WTC11 (cell line): ENCODE measurements around the gene PNMA8A. TPM values are rescaled to one million over a fixed set of nuclear protein-coding genes. Genes with fewer than 3 reads are reported as not detected.

Experiments used
- ATAC-seq: fragments of 200-7000 bp; cut with Tn5 transposase; 2 replicates; pipeline ENCODE4 v1.10.0; 2021; ENCODE audit warnings: mild to moderate bottlenecking, moderate library complexity
- CTCF ChIA-PET: fragments of 300-600 bp; sonication (Branson Sonifier 250); formaldehyde crosslinking; loops from one replicate; lab custom pipeline; 2021; ENCODE audit warnings: antibody characterized with exemption; lab: Charles Lee
- POLR2A ChIA-PET: fragments of 350-600 bp; sonication (Branson Sonifier 250); formaldehyde crosslinking; loops from one replicate; lab custom pipeline; 2021; ENCODE audit warnings: antibody characterized with exemption; lab: Charles Lee
- DNase-seq: peaks from one replicate; pipeline ENCODE4 v3.0.0; 2021; ENCODE audit warnings: low spot score
- H3K27ac Mint-ChIP-seq: 2 replicates; pipeline ENCODE4 v1.8.0; 2021; ENCODE audit warnings: mixed read lengths
- H3K27me3 Mint-ChIP-seq: 2 replicates; pipeline ENCODE4 v1.8.0; 2021; ENCODE audit warnings: low read depth, mild to moderate bottlenecking, moderate library complexity, mixed read lengths
- H3K36me3 Mint-ChIP-seq: 2 replicates; pipeline ENCODE4 v1.8.0; 2021; ENCODE audit warnings: mixed read lengths
- H3K4me1 Mint-ChIP-seq: 2 replicates; pipeline ENCODE4 v1.8.0; 2022; ENCODE audit warnings: mixed read lengths
- H3K4me3 Mint-ChIP-seq: 2 replicates; pipeline ENCODE4 v1.8.0; 2021; ENCODE audit warnings: mild to moderate bottlenecking, moderate library complexity, mixed read lengths
- H3K9me3 Mint-ChIP-seq: 2 replicates; pipeline ENCODE4 v1.8.0; 2021; ENCODE audit warnings: mixed read lengths
- ELF4 ChIP-seq: sonication (generic); formaldehyde crosslinking; IDR thresholded peaks from 2 replicates; pipeline ENCODE4 v1.8.1; 2022; ENCODE audit warnings: low read depth, mild to moderate bottlenecking, moderate library complexity, missing genetic modification reagents
- ETV6 ChIP-seq: sonication (generic); formaldehyde crosslinking; IDR thresholded peaks from 2 replicates; pipeline ENCODE4 v1.8.1; 2022; ENCODE audit warnings: mild to moderate bottlenecking, missing genetic modification reagents
- OVOL2 ChIP-seq: fragments of 250-450 bp; sonication (Bioruptor Pico); IDR thresholded peaks from 2 replicates; pipeline ENCODE4 v1.9.0; 2021; ENCODE audit warnings: mild to moderate bottlenecking, borderline replicate concordance
- TCF7 ChIP-seq: sonication (generic); formaldehyde crosslinking; IDR thresholded peaks from 2 replicates; pipeline ENCODE4 v1.8.0; 2022; ENCODE audit warnings: mild to moderate bottlenecking, low read depth, missing genetic modification reagents, moderate library complexity
- TP53 ChIP-seq: sonication (generic); formaldehyde crosslinking; IDR thresholded peaks from 2 replicates; pipeline ENCODE4 v1.8.1; 2023; ENCODE audit warnings: mild to moderate bottlenecking, missing genetic modification reagents
- ZNF263 ChIP-seq: sonication (generic); formaldehyde crosslinking; IDR thresholded peaks from 2 replicates; pipeline ENCODE4 v1.8.1; 2022; ENCODE audit warnings: low read depth, mild to moderate bottlenecking, moderate library complexity, missing genetic modification reagents
- total RNA-seq: library from RNA; stranded (reverse); gene quantifications from 3 replicates; pipeline ENCODE4 v1.2.3, GENCODE V29; 2021
- TF ChIP-seq, protein P1 (sequence below): fragments of 250-450 bp; sonication (Bioruptor Pico); IDR thresholded peaks from 2 replicates; pipeline ENCODE4 v1.9.0; 2021; ENCODE audit warnings: mild to moderate bottlenecking
- TF ChIP-seq, protein P2 (sequence below): fragments of 250-450 bp; sonication (Bioruptor Pico); IDR thresholded peaks from 2 replicates; pipeline ENCODE4 v1.9.0; 2021; ENCODE audit warnings: mild to moderate bottlenecking, borderline replicate concordance
- TF ChIP-seq, protein P3 (sequence below): sonication (generic); formaldehyde crosslinking; IDR thresholded peaks from 2 replicates; pipeline ENCODE4 v1.8.0; 2023; ENCODE audit warnings: missing genetic modification reagents
- TF ChIP-seq, protein P4 (sequence below): fragments of 250-450 bp; sonication (Bioruptor Pico); IDR thresholded peaks from 2 replicates; pipeline ENCODE4 v1.9.0; 2021; ENCODE audit warnings: mild to moderate bottlenecking
- TF ChIP-seq, protein P5 (sequence below): sonication (generic); formaldehyde crosslinking; IDR thresholded peaks from 2 replicates; pipeline ENCODE4 v1.8.0; 2022; ENCODE audit warnings: mild to moderate bottlenecking, missing genetic modification reagents
- TF ChIP-seq, protein P6 (sequence below): sonication (generic); formaldehyde crosslinking; IDR thresholded peaks from 2 replicates; pipeline ENCODE4 v1.8.0; 2023; ENCODE audit warnings: mild to moderate bottlenecking, missing genetic modification reagents
- TF ChIP-seq, protein P7 (sequence below): sonication (generic); formaldehyde crosslinking; IDR thresholded peaks from 2 replicates; pipeline ENCODE4 v1.8.1; 2023; ENCODE audit warnings: mild to moderate bottlenecking, missing genetic modification reagents, moderate library complexity

Gene PNMA8A
- total RNA-seq, 1 experiment from 2014 or later: 25.4 TPM

DNA sequence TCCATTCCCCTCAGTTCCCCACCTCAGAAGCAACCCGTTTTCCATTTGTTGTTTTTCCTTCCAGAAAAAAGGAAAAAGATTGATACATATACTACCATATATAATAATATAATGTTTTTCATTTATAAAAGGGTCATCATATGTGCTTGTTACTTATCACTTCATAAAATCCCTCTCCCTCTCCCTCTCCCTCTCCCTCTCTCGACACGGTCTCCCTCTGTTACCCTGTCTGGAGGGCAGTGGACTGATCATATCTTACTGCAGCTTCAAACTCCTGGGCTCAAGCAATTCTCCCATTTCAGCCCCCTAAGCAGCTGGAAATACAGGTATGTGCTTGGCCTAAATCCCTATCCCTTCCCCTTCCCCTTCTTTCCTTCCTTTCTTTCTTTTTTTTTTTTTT lies 17.1 kb downstream of the PNMA8A start:
- H3K9me3 Mint-ChIP-seq: peaks cover 11% of the 10 kb centered on the region
- H3K4me3 Mint-ChIP-seq: no peak overlapping the region
- no peaks in the 10 kb centered on the region for H3K4me1 Mint-ChIP-seq
- ATAC-seq (no peak), DNase-seq (no peak)
- no peak overlapping the region for H3K27ac Mint-ChIP-seq
- H3K27me3 Mint-ChIP-seq: peaks cover 7% of the 10 kb centered on the region
- ChIA-PET POLR2A (no interaction called here), CTCF (interaction anchor here (0.6 kb wide), 2 partner anchors 30 to 59 kb away, joined by 4 read pairs; no protein-coding TSS in a partner anchor)
- TF ChIP-seq TP53 (CRISPR knock-in tag) (no peak), TCF7 (CRISPR knock-in tag) (no peak)
- H3K36me3 Mint-ChIP-seq: peaks cover 6% of the 10 kb centered on the region; the same call in 1 of the 2 replicates

DNA sequence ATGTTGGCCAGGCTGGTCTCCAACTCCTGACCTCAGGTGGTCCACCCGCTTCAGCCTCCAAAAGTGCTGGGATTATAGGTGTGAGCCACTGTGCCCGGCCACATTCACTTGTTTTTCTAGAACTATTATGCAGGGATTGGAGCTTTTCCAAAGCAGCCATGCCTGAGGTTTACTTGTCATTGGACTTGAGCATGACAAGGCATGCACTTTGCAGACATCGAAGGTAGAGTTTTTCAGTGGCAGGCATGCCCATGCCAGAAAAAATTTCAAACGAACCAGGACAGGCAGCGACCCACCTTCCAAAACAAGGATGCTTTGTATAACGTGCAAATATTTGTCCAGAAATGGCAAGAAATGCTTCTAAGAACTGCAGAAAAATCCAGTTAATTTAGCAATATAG lies 17.7 kb downstream of the PNMA8A start:
- CTCF ChIA-PET: no interaction called here
- Mint-ChIP-seq H3K27ac (no peak overlapping the region), H3K36me3 (peaks cover 7% of the 10 kb centered on the region; the same call in 1 of the 2 replicates), H3K4me1 (no peaks in the 10 kb centered on the region), H3K9me3 (peaks cover 12% of the 10 kb centered on the region), H3K27me3 (peaks cover 8% of the 10 kb centered on the region), H3K4me3 (no peak overlapping the region)
- POLR2A ChIA-PET: no interaction called here
- TF ChIP-seq, protein P1, sequence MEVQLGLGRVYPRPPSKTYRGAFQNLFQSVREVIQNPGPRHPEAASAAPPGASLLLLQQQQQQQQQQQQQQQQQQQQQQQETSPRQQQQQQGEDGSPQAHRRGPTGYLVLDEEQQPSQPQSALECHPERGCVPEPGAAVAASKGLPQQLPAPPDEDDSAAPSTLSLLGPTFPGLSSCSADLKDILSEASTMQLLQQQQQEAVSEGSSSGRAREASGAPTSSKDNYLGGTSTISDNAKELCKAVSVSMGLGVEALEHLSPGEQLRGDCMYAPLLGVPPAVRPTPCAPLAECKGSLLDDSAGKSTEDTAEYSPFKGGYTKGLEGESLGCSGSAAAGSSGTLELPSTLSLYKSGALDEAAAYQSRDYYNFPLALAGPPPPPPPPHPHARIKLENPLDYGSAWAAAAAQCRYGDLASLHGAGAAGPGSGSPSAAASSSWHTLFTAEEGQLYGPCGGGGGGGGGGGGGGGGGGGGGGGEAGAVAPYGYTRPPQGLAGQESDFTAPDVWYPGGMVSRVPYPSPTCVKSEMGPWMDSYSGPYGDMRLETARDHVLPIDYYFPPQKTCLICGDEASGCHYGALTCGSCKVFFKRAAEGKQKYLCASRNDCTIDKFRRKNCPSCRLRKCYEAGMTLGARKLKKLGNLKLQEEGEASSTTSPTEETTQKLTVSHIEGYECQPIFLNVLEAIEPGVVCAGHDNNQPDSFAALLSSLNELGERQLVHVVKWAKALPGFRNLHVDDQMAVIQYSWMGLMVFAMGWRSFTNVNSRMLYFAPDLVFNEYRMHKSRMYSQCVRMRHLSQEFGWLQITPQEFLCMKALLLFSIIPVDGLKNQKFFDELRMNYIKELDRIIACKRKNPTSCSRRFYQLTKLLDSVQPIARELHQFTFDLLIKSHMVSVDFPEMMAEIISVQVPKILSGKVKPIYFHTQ (CRISPR knock-in tag): no peak
- TF ChIP-seq, protein P2, sequence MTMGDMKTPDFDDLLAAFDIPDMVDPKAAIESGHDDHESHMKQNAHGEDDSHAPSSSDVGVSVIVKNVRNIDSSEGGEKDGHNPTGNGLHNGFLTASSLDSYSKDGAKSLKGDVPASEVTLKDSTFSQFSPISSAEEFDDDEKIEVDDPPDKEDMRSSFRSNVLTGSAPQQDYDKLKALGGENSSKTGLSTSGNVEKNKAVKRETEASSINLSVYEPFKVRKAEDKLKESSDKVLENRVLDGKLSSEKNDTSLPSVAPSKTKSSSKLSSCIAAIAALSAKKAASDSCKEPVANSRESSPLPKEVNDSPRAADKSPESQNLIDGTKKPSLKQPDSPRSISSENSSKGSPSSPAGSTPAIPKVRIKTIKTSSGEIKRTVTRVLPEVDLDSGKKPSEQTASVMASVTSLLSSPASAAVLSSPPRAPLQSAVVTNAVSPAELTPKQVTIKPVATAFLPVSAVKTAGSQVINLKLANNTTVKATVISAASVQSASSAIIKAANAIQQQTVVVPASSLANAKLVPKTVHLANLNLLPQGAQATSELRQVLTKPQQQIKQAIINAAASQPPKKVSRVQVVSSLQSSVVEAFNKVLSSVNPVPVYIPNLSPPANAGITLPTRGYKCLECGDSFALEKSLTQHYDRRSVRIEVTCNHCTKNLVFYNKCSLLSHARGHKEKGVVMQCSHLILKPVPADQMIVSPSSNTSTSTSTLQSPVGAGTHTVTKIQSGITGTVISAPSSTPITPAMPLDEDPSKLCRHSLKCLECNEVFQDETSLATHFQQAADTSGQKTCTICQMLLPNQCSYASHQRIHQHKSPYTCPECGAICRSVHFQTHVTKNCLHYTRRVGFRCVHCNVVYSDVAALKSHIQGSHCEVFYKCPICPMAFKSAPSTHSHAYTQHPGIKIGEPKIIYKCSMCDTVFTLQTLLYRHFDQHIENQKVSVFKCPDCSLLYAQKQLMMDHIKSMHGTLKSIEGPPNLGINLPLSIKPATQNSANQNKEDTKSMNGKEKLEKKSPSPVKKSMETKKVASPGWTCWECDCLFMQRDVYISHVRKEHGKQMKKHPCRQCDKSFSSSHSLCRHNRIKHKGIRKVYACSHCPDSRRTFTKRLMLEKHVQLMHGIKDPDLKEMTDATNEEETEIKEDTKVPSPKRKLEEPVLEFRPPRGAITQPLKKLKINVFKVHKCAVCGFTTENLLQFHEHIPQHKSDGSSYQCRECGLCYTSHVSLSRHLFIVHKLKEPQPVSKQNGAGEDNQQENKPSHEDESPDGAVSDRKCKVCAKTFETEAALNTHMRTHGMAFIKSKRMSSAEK (CRISPR knock-in tag): no peak
- TF ChIP-seq, protein P3, sequence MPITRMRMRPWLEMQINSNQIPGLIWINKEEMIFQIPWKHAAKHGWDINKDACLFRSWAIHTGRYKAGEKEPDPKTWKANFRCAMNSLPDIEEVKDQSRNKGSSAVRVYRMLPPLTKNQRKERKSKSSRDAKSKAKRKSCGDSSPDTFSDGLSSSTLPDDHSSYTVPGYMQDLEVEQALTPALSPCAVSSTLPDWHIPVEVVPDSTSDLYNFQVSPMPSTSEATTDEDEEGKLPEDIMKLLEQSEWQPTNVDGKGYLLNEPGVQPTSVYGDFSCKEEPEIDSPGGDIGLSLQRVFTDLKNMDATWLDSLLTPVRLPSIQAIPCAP: no peak
- TF ChIP-seq ETV6 (CRISPR knock-in tag): no peak
- TF ChIP-seq, protein P4, sequence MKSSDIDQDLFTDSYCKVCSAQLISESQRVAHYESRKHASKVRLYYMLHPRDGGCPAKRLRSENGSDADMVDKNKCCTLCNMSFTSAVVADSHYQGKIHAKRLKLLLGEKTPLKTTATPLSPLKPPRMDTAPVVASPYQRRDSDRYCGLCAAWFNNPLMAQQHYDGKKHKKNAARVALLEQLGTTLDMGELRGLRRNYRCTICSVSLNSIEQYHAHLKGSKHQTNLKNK (CRISPR knock-in tag): no peak
- TF ChIP-seq, protein P5, sequence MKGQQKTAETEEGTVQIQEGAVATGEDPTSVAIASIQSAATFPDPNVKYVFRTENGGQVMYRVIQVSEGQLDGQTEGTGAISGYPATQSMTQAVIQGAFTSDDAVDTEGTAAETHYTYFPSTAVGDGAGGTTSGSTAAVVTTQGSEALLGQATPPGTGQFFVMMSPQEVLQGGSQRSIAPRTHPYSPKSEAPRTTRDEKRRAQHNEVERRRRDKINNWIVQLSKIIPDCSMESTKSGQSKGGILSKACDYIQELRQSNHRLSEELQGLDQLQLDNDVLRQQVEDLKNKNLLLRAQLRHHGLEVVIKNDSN (CRISPR knock-in tag): no peak
- TF ChIP-seq, protein P6, sequence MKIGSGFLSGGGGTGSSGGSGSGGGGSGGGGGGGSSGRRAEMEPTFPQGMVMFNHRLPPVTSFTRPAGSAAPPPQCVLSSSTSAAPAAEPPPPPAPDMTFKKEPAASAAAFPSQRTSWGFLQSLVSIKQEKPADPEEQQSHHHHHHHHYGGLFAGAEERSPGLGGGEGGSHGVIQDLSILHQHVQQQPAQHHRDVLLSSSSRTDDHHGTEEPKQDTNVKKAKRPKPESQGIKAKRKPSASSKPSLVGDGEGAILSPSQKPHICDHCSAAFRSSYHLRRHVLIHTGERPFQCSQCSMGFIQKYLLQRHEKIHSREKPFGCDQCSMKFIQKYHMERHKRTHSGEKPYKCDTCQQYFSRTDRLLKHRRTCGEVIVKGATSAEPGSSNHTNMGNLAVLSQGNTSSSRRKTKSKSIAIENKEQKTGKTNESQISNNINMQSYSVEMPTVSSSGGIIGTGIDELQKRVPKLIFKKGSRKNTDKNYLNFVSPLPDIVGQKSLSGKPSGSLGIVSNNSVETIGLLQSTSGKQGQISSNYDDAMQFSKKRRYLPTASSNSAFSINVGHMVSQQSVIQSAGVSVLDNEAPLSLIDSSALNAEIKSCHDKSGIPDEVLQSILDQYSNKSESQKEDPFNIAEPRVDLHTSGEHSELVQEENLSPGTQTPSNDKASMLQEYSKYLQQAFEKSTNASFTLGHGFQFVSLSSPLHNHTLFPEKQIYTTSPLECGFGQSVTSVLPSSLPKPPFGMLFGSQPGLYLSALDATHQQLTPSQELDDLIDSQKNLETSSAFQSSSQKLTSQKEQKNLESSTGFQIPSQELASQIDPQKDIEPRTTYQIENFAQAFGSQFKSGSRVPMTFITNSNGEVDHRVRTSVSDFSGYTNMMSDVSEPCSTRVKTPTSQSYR (CRISPR knock-in tag): no peak
- no peak for TF ChIP-seq ZNF263 (CRISPR knock-in tag)
- no peak for TF ChIP-seq ELF4 (CRISPR knock-in tag)
- TF ChIP-seq, protein P7, sequence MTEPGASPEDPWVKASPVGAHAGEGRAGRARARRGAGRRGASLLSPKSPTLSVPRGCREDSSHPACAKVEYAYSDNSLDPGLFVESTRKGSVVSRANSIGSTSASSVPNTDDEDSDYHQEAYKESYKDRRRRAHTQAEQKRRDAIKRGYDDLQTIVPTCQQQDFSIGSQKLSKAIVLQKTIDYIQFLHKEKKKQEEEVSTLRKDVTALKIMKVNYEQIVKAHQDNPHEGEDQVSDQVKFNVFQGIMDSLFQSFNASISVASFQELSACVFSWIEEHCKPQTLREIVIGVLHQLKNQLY (CRISPR knock-in tag): no peak
- TF ChIP-seq OVOL2: no peak
- no peak for TF ChIP-seq TCF7 (CRISPR knock-in tag)
- ATAC-seq: no peak
- no peak for DNase-seq
